Measurements from ENCODE around the gene CCDC50.

CCDC50 gene

DNA sequence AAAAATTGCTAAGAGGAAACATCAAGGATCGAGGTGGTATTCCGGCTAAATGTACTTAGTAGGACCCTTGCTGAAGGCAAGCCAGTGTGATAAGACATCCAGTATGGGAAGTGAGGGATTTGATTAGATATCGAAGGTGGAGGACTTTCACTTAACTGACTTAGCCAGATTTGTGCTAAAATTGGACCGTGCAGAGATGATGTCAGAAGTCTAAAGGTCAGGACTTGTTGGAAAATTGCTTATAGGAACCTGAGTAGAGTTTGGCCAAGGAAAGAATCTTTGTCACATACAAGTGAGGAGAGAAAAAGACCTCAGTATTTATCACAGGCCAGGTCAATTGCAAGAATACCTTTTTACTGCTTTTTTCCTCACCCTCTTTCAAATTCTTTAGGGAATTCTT lies 100.9 kb downstream of the CCDC50 start:
- DNase-seq: no peak

DNA sequence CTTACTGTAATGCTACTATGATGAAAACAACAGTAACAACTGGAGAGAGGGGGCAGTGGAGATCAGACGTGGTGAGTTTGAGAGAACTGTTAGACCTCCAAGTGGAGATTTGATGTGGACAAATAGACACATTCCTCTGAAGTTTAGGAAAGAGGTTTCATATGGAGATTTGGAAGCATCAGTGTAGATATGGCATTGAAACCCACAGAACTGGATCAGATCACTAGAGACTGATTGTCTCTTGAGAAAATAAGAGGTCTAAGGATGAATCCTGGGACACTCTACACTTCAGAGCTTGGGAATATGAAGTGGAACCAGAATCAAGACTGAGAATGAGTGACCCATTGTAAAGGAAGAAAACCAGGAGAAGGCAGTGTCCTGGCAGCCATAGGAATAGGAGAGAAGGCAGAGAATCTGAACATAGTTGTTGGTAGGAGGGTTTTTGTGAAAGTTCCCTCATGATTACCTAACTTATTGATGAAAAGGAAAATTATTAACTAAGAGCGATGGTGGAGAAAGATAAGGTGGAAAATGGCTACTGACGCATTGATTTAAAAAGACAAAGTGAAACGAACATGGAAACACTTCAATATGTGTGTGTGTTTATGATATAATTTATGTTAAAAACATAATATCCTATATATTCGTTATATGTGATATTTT lies 102.1 kb downstream of the CCDC50 start:
- no peak for DNase-seq

DNA sequence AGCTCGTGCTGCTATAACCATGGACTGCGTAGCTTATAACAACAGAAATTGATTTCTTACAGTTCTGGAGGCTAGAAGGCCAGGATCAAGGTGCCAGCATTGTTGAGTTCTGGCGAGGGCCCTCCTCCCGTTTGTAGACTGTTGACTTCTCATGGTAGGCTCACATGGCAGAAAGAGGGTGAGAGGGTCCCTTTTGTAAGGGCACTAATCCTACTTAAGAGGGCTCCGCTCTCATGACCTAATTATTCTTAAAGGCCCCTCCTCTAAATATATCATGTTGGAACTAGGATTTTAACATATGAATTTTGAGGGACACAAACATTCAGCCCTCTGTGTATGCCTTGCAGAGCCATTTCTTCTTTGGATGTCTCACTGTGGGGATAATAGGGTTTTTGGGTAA lies 103.0 kb downstream of the CCDC50 start:
- no peak for DNase-seq

- DNase-seq: no peak
Observed at GRCh38 chr3:191434024-191434423, 104.8 kb downstream of the CCDC50 start.

GRCh38 chr3:191435981-191436380 lies 106.8 kb downstream of the CCDC50 start:
- DNase-seq: no peak

GRCh38 chr3:191438150-191438814 lies 109.1 kb downstream of the CCDC50 start:
- DNase-seq: no peak

DNA sequence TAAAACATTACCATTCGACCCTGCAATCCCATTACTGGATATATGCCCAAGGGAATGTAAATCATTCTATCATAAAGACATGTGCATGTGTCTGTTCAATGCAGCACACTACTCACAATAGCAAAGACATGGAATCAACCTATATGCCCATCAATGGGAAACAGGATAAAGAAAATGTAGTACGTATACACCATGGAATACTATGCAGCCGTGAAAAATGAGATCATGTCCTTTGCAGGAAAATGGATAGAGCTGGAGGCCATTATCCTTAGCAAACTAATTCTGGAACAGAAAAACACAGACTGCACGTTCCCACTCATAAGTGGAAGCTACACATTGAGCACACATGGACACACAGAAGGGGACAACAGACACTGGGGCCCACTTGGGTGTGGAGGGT lies 111.3 kb downstream of the CCDC50 start:
- DNase-seq: no peak

GRCh38 chr3:191441687-191442086 lies 112.5 kb downstream of the CCDC50 start:
- no peak for DNase-seq

- DNase-seq: no peak
Observed at GRCh38 chr3:191444569-191444968, 115.4 kb downstream of the CCDC50 start.
